ENCODE measurements around the gene KCNG2. TPM values are rescaled to one million over a fixed set of nuclear protein-coding genes. Genes with fewer than 3 reads are reported as not detected.
"Not testable (repeated sequence)": the region's sequence is repeated elsewhere in the genome, so short reads cannot be mapped to it uniquely, and the experiment has no call there.

The KCNG2 gene
- total RNA-seq, 1 experiment from 2014 or later: not detected

DNA sequence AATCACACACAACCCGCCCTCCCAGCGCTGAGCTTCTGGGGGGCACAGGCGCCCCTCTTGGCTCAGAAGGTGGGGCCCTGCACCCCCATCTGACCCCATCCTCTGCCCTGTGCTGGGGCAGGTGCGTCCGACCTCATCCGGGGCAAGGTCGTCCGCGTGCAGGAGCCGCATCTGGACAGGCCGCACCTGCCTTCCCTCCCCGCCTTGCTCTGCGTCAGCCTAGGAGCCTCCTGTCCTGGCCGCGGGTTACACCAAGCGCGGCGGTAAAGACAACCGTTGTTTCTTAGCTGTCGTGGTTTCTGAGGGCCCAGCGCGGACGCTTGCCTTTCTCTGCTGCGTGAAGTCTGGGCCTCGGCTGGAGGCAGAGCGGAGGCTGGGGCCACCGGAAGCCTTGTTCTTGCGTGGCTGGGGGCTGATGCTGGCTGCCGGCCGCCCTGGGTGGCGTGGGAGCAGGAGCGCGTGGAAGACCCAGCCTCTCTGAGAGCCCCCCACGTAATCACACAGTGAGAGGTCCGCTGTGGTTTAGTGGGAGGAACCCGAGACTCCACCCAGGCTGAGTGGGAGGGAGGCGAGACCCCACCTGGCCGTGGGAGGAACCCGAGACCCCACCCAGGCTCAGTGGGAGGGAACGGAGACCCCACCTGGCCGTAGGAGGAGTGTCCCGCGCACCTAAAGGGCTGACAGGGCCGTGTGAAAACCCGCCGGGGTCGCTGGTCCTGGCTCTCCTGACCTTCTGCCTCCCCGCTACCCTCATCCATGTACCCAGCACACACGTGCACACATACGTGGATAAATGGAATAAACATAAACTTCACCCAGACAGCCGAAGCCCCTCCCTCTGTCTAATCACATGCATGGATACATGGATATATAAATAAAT, 51.8 kb downstream of the KCNG2 start:
- no peak for DNase-seq (ENCODE audit: low read depth)

GRCh38 chr18:79850731-79851130, 53.0 kb downstream of the KCNG2 start:
- no peak for DNase-seq (ENCODE audit: low read depth)

GRCh38 chr18:79851489-79851888, 53.8 kb downstream of the KCNG2 start:
- no peak for DNase-seq (ENCODE audit: low read depth)

DNA sequence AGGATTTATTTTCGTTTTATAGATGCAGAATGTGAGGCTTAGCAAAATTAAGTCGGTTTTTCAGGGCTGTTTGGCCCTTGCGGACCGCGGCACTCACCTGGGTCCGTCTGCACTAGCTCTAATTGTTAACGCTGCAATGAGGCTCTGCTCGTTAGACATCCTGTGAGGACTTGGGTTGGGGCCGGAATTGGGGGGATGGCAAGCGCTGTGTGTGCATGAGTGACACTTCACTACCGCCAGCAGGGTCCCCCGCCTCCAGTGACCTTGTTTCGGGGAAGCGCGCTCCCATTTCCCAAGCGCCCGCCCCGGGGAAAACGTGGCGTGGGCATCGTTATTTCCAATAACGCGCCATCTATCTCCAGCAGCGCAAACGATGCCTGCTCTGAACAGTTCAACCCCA, 54.2 kb downstream of the KCNG2 start:
- no peak for DNase-seq (ENCODE audit: low read depth)

DNA sequence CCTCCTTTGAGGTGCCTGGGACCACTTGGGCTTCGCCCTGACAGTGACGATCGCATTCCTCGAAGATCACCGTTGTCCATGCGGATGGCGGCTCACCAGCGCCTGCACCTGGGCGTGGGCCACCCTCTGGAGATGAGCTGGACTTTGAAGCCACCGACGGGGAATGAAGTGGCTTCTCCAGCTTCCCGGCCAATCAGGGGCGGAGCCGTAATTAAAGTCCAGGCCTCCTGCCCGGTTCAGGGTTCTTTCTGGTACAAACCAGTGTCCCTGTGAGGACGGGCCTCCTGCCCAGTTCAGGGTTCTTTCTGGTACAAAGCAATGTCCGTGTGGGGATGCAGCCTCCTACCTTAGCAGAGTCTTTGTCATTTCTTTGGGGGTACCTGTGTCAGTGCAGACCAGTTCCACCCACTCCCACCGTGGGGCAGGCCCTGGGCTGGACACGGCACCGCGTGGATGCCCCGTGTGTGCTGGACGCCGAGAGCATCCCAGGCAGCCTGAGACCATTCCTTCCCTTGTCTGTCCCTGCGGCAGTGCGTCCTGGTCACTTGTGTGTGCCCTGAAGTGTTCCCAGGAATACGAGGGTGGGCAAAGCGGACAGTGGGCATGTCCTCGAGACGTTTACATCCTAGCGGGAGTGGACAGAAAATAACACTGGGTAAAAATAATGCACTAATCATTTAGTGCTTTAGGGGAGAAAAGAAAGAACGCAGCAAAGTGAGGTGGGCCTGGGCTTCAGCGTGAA, 55.0 kb downstream of the KCNG2 start:
- no peak for DNase-seq (ENCODE audit: low read depth)

DNA sequence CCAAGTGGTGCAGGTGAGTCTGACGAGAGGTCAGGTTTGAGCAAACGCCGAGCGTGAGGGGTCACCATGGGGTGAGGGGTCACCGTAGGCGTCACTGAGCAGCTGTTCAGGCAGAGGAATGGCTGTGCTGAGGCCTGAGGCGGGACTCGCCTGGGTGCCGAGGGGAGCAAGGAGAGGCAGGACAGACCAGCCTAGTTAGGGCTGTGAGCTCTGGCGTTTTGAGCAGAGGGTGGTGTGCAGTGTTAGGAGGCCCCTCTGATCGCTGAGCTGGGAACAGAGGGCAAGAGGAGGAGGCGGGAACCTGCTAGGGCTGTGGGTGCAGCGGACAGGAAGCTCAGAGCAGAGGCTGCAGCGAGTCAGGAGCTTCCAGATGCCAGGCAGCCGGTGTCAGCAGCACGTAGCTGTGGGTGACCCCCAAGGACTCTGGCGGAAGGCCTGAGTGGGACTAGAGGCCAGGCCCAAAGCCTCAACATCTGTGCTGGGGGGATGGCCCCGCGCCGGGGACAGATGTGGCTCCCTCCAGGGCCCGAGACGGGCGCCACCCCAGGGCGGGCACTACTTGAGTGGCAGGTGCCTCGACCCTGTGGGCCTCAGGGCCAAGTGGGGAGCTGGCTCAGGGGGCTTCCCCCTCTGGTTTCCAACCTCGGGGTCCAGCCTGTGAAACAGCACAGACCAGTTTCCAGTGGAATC, 55.7 kb downstream of the KCNG2 start:
- DNase-seq (ENCODE audit: low read depth): no peak

- DNase-seq (ENCODE audit: low read depth): no peak
Observed at GRCh38 chr18:79853993-79854364, 56.2 kb downstream of the KCNG2 start.

DNA sequence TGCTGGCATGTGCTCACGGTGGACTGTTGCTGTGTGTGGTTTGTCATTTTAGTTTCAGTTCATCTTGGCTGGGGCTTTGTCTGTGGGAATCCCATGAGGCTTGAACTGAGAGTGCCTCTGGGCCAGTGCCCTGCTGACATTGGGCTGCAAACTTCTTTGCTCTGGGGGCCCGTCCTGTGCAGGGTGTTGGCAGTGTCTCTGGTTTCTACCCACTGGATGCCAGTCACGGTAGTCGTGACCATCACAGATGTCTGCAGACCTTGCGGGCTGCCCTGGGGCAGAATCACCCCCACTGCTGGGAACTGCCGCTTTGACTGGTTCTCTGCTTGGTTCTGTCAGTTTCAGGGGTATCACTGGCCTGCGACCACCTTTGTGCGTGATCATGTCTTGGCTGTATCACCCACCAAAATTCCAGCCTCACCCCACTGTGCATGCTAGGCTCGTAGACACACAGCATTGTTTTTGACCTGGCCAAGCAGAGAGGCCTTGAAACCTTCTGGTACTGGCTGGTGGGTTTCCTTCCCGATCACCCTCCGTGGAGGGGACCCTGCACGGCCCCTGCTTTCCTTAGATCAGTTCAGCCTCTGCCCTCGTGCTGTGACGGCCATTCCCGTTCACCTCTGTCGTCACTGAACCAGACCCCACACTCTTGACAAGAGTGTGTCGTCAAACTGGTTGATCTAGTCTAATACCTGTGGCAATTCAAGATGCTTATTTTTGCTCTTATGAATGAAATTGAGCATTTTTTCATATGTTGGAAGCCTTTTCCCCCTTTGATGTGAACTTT, 57.6 kb downstream of the KCNG2 start:
- no peak for DNase-seq (ENCODE audit: low read depth)

DNA sequence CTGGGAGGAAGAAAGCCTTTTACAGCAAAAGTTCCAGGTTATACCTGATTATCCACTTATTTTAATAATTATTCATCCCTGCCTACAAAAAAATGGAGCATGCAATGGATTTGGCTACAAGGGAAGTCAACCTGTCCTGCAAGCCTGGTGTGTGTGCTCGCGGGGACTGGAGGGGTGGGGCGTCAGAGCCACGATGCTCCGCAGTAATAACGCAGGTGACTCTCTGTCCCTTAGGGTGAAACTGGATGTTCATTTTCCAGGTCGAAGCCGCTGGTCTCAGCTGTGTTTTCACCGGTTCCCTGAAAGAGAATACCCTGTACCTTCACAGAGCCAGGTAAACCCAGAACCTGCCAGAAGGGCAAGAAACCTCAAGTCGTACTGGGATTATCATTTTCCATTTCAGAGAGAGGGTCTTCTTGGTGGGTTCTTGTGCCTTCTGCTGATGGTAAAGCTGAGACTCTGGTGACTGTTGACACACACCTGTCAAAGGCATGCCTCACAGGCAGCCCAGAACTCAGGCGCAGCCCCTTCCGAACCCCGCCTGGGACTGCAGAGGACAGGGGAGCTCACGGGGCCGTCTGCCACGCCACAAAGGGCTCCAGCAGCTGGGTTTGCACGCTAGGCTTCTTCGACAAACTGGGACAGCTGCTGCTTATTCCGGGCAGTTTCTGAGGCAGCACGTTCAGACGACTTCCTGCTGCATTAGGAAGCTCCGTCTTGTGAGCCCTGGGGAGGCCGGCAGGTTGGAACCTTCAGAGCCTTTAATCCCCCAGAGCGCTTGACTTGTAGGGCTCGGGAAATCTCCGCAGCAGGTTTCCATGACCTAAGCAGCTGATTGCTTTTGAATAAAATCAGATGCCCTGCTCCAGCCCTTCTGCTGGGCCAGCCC, 58.6 kb downstream of the KCNG2 start:
- DNase-seq (ENCODE audit: low read depth): no peak

GRCh38 chr18:79857082-79857671, 59.4 kb downstream of the KCNG2 start:
- DNase-seq (ENCODE audit: low read depth): peak; percentile 7

- DNase-seq (ENCODE audit: low read depth): no peak
Observed at GRCh38 chr18:79859314-79859713, 61.6 kb downstream of the KCNG2 start.

DNA sequence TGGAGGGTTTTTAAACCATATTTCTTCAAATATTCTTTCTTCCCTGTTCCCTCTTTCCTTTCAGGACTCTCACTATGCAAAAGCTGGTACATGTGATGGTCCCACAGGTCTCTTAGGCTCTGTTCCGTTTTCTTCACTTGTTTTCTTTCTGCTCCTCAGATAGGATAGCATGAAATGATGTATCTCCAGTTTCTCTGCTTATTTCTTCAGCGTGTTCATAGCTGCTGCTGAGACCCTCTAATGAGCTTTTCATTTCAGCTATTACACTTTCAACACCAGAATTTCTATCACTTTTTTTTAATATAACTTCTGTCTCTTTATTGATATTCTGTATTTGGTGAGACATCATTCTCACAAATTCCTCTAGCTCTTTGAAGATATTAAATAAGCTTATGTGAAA, 63.9 kb downstream of the KCNG2 start:
- no peak for DNase-seq (ENCODE audit: low read depth)

DNA sequence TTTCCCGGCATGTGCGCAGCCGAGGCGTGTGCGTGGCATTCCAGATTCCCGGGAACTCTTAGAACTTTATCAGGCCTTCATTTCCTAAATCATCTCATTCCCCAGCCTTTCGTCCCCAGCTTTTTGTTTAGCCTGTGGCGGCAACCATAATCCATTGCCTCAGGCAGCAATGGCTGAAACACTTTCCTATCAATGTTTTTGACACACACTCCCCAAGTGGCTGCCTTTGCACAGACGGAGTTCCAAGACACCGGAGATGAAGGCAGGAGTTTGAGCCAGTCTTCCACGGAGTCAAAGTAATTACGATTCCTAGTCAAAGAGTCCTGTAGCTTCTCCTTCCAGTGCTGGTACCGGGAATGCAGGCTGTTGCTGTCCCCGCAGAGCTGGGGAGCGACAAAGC, 64.8 kb downstream of the KCNG2 start:
- DNase-seq (ENCODE audit: low read depth): no peak

- DNase-seq (ENCODE audit: low read depth): no peak
Observed at GRCh38 chr18:79863161-79864005, 65.6 kb downstream of the KCNG2 start.

- DNase-seq (ENCODE audit: low read depth): no peak
Observed at GRCh38 chr18:79864006-79864725, 66.4 kb downstream of the KCNG2 start.

GRCh38 chr18:79864955-79865354, 67.2 kb downstream of the KCNG2 start:
- DNase-seq (ENCODE audit: low read depth): not testable (repeated sequence)

DNA sequence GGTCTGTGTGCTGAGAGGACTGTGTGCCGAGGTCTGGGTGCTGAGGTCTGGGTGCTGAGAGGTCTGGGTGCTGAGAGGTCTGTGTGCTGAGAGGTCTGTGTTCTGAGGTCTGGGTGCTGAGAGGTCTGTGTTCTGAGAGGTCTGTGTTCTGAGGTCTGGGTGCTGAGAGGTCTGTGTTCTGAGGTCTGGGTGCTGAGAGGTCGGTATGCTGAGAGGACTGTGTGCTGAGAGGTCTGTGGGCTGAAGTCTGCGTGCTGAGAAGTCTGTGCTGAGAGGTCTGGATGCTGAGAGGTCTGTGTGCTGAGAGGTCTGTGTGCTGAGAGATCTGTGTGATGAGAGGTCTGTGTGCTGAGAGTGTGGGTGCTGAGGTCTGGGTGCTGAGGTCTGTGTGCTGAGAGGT, 68.2 kb downstream of the KCNG2 start:
- DNase-seq (ENCODE audit: low read depth): not testable (repeated sequence)

- peak; percentile 47 for DNase-seq (ENCODE audit: low read depth)
Observed at GRCh38 chr18:79866889-79867574, 69.3 kb downstream of the KCNG2 start.

Measured in HT1080 (cell line).